ENCODE measurements around the gene KCNQ1. TPM values are rescaled to one million over a fixed set of nuclear protein-coding genes. Genes with fewer than 3 reads are reported as not detected.

KCNQ1 gene
- total RNA-seq, 2 donors from 2014 or later = 51.4 to 55.8 TPM

GRCh38 chr11:2529173-2529572, 84.4 kb downstream of the KCNQ1 start:
- no peak overlapping the region for H3K4me3 ChIP-seq
- no peak for DNase-seq
- intact Hi-C loops (cut with DNase I) = loop anchor here (10.0 kb wide), 1 partner anchor 324 kb away; no protein-coding TSS in a partner anchor
- no peak overlapping the region for H3K9ac ChIP-seq (ENCODE audit: low read depth in 2 of 2, low read length in 2 of 2)
- H3K27me3 ChIP-seq = no peaks in the 10 kb centered on the region
- H3K27ac ChIP-seq = no peak overlapping the region
- no peaks in the 10 kb centered on the region for H3K9me3 ChIP-seq
- TF ChIP-seq CTCF (IDR thresholded peaks at IDR 0.05) = no peak
- peaks cover 7% of the 10 kb centered on the region for H3K4me1 ChIP-seq
- no peaks in the 10 kb centered on the region for H3K36me3 ChIP-seq

GRCh38 chr11:2529636-2530035, 84.8 kb downstream of the KCNQ1 start:
- no peak overlapping the region for H3K9ac ChIP-seq (ENCODE audit: low read depth in 2 of 2, low read length in 2 of 2)
- no peak overlapping the region for H3K27ac ChIP-seq
- TF ChIP-seq CTCF (IDR thresholded peaks at IDR 0.05) = no peak
- H3K4me1 ChIP-seq = peaks cover 7% of the 10 kb centered on the region
- no peaks in the 10 kb centered on the region for H3K9me3 ChIP-seq
- H3K36me3 ChIP-seq = no peaks in the 10 kb centered on the region
- no peak for DNase-seq
- intact Hi-C loops (cut with DNase I) = loop anchor here (10.0 kb wide), 1 partner anchor 325 kb away; no protein-coding TSS in a partner anchor
- H3K4me3 ChIP-seq = no peak overlapping the region
- no peaks in the 10 kb centered on the region for H3K27me3 ChIP-seq

GRCh38 chr11:2530131-2530854, 85.5 kb downstream of the KCNQ1 start:
- no peaks in the 10 kb centered on the region for H3K36me3 ChIP-seq
- no peak overlapping the region for H3K4me3 ChIP-seq
- H3K27ac ChIP-seq = no peak overlapping the region
- no peak for TF ChIP-seq CTCF (IDR thresholded peaks at IDR 0.05)
- no peak overlapping the region for H3K9ac ChIP-seq (ENCODE audit: low read depth in 2 of 2, low read length in 2 of 2)
- DNase-seq = no peak
- no peaks in the 10 kb centered on the region for H3K27me3 ChIP-seq
- no peaks in the 10 kb centered on the region for H3K9me3 ChIP-seq
- peaks cover 7% of the 10 kb centered on the region for H3K4me1 ChIP-seq
- intact Hi-C loops (cut with DNase I) = no loop called here

- no peaks in the 10 kb centered on the region for H3K36me3 ChIP-seq
- intact Hi-C loops (cut with DNase I) = loop anchor here (1.0 kb wide), 1 partner anchor 103 kb away; no protein-coding TSS in a partner anchor
- no peak for DNase-seq
- no peaks in the 10 kb centered on the region for H3K27me3 ChIP-seq
- H3K4me3 ChIP-seq = no peak overlapping the region
- H3K9ac ChIP-seq (ENCODE audit: low read depth in 2 of 2, low read length in 2 of 2) = no peak overlapping the region
- no peak overlapping the region for H3K27ac ChIP-seq
- no peak for TF ChIP-seq CTCF (IDR thresholded peaks at IDR 0.05)
- H3K4me1 ChIP-seq = peaks cover 7% of the 10 kb centered on the region
- no peaks in the 10 kb centered on the region for H3K9me3 ChIP-seq
These were observed 86.0 kb downstream of the KCNQ1 start for GRCh38 chr11:2530855-2531200.

GRCh38 chr11:2531277-2531986, 86.6 kb downstream of the KCNQ1 start:
- no peaks in the 10 kb centered on the region for H3K9me3 ChIP-seq
- peaks cover 7% of the 10 kb centered on the region for H3K4me1 ChIP-seq
- H3K36me3 ChIP-seq = no peaks in the 10 kb centered on the region
- H3K27ac ChIP-seq = no peak overlapping the region
- peak; percentile 96 for TF ChIP-seq CTCF (IDR thresholded peaks at IDR 0.05)
- intact Hi-C loops (cut with DNase I) = loop anchor here (1.0 kb wide), 1 partner anchor 103 kb away; no protein-coding TSS in a partner anchor
- H3K4me3 ChIP-seq = no peak overlapping the region
- no peak overlapping the region for H3K9ac ChIP-seq (ENCODE audit: low read depth in 2 of 2, low read length in 2 of 2)
- peak; percentile 80 for DNase-seq
- H3K27me3 ChIP-seq = no peaks in the 10 kb centered on the region
